A673 (cell line): ENCODE data around the gene GLIPR1.

ENCODE experiments used
- EZH2 ChIP-seq: fragments of 200-600 bp; sonication (generic); IDR thresholded peaks from 2 replicates; pipeline ENCODE4 v1.6.1; 2017; ENCODE audit warnings: borderline replicate concordance, low read depth, mild to moderate bottlenecking, mixed read lengths, antibody characterized with exemption, low read length; ENCODE audit not compliant: poor library complexity, severe bottlenecking
- TF ChIP-seq, protein P1 (sequence below): fragments of 300-800, 200-600 bp; sonication (generic); conservative IDR thresholded peaks from 2 replicates; pipeline ENCODE4 v1.5.1; 2017; ENCODE audit warnings: low read depth, mild to moderate bottlenecking, antibody characterized with exemption, low read length, moderate library complexity, mixed read lengths

DNA sequence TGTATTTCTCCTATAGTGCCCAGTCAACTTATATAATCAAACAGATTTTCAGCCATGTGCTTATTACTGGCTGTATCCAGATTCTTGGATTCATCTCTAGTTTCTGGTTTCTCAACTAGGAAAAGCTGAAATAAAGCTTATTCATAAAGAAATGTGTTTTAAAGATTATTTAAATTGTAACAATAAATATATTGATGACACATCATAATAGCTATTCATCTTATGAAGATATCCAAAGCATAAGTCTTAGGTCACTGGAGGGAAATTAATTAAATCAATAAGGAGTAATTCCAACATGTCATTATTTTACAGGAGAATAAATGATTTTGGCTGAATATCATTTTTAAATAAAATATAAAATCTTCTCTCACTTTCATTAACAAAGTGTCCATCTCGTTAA lies 63.0 kb downstream of the GLIPR1 start:
- TF ChIP-seq, protein P1, sequence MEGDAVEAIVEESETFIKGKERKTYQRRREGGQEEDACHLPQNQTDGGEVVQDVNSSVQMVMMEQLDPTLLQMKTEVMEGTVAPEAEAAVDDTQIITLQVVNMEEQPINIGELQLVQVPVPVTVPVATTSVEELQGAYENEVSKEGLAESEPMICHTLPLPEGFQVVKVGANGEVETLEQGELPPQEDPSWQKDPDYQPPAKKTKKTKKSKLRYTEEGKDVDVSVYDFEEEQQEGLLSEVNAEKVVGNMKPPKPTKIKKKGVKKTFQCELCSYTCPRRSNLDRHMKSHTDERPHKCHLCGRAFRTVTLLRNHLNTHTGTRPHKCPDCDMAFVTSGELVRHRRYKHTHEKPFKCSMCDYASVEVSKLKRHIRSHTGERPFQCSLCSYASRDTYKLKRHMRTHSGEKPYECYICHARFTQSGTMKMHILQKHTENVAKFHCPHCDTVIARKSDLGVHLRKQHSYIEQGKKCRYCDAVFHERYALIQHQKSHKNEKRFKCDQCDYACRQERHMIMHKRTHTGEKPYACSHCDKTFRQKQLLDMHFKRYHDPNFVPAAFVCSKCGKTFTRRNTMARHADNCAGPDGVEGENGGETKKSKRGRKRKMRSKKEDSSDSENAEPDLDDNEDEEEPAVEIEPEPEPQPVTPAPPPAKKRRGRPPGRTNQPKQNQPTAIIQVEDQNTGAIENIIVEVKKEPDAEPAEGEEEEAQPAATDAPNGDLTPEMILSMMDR = no peak
- TF ChIP-seq EZH2 = no peak
